HG02943 (cell line): ENCODE measurements around the gene CREBL2.

Experiments
- ATAC-seq: cut with Tn5 transposase; IDR thresholded peaks from one replicate; pipeline ENCODE4 v1.9.1; 2021; ENCODE audit warnings: mild to moderate bottlenecking, low read depth, moderate library complexity; ENCODE audit not compliant: unreplicated experiment

Gene CREBL2

GRCh38 chr12:12668005-12668404 lies 56.3 kb downstream of the CREBL2 start:
- no peak for ATAC-seq

GRCh38 chr12:12669020-12669419 lies 57.3 kb downstream of the CREBL2 start:
- no peak for ATAC-seq

GRCh38 chr12:12671850-12672660 lies 60.4 kb downstream of the CREBL2 start:
- ATAC-seq = no peak

- no peak for ATAC-seq
Observed at GRCh38 chr12:12673296-12673695, 61.6 kb downstream of the CREBL2 start.

- no peak for ATAC-seq
Observed at GRCh38 chr12:12676605-12677004, 64.9 kb downstream of the CREBL2 start.

- ATAC-seq = no peak
Observed at GRCh38 chr12:12681061-12681765, 69.5 kb downstream of the CREBL2 start.

- ATAC-seq = no peak
Observed at GRCh38 chr12:12682284-12682683, 70.6 kb downstream of the CREBL2 start.

- no peak for ATAC-seq
Observed at GRCh38 chr12:12683136-12683697, 71.5 kb downstream of the CREBL2 start.

GRCh38 chr12:12683725-12684124 lies 72.0 kb downstream of the CREBL2 start:
- no peak for ATAC-seq

- ATAC-seq = no peak
Observed at GRCh38 chr12:12684375-12685106, 72.9 kb downstream of the CREBL2 start.

GRCh38 chr12:12685305-12685704 lies 73.6 kb downstream of the CREBL2 start:
- ATAC-seq = no peak

- no peak for ATAC-seq
Observed at GRCh38 chr12:12686472-12686871, 74.8 kb downstream of the CREBL2 start.

- no peak for ATAC-seq
Observed at GRCh38 chr12:12686925-12687324, 75.2 kb downstream of the CREBL2 start.

- no peak for ATAC-seq
Observed at GRCh38 chr12:12689647-12690300, 78.1 kb downstream of the CREBL2 start.

GRCh38 chr12:12691549-12691948 lies 79.9 kb downstream of the CREBL2 start:
- no peak for ATAC-seq

- ATAC-seq = no peak
Observed at GRCh38 chr12:12693111-12693671, 81.5 kb downstream of the CREBL2 start.
